NCI-H524 treated with DMSO at 0.1 percent for 48 hours (cell line): ENCODE data around the gene PHACTR3.
A peak's percentile ranks its signal among the peaks of the same experiment; 100 is the strongest.
"Not testable (repeated sequence)": the region's sequence is repeated elsewhere in the genome, so short reads cannot be mapped to it uniquely, and the experiment has no call there.

ENCODE experiments used
- DNase-seq: peaks from one replicate; lab custom pipeline; 2025; lab: John Stamatoyannopoulos, UW

PHACTR3 gene

GRCh38 chr20:59829786-59830664 lies 225.7 kb downstream of the PHACTR3 start:
- DNase-seq: no peak

GRCh38 chr20:59830665-59831023 lies 226.3 kb downstream of the PHACTR3 start:
- DNase-seq: no peak

- DNase-seq: no peak
These were observed 226.9 kb downstream of the PHACTR3 start for GRCh38 chr20:59831024-59831915.

- DNase-seq: no peak
These were observed 227.6 kb downstream of the PHACTR3 start for GRCh38 chr20:59831916-59832270.

- DNase-seq: no peak
These were observed 228.3 kb downstream of the PHACTR3 start for GRCh38 chr20:59832406-59833363.

GRCh38 chr20:59835057-59835447 lies 230.7 kb downstream of the PHACTR3 start:
- DNase-seq: no peak

- DNase-seq: peak; percentile 13
These were observed 231.4 kb downstream of the PHACTR3 start for GRCh38 chr20:59835448-59836395.

- DNase-seq: no peak
These were observed 232.4 kb downstream of the PHACTR3 start for GRCh38 chr20:59836767-59837166.

- no peak for DNase-seq
These were observed 233.5 kb downstream of the PHACTR3 start for GRCh38 chr20:59837623-59838394.

- no peak for DNase-seq
These were observed 235.1 kb downstream of the PHACTR3 start for GRCh38 chr20:59839400-59839799.

GRCh38 chr20:59845472-59845871 lies 241.1 kb downstream of the PHACTR3 start:
- no peak for DNase-seq

- DNase-seq: no peak
These were observed 243.8 kb downstream of the PHACTR3 start for GRCh38 chr20:59848182-59848581.

GRCh38 chr20:59850018-59850641 lies 245.8 kb downstream of the PHACTR3 start:
- DNase-seq: no peak

- not testable (repeated sequence) for DNase-seq
These were observed 252.2 kb downstream of the PHACTR3 start for GRCh38 chr20:59856526-59856925.

- DNase-seq: not testable (repeated sequence)
These were observed 252.6 kb downstream of the PHACTR3 start for GRCh38 chr20:59856941-59857340.

GRCh38 chr20:59857966-59858365 lies 253.6 kb downstream of the PHACTR3 start:
- no peak for DNase-seq

GRCh38 chr20:59858425-59858824 lies 254.1 kb downstream of the PHACTR3 start:
- no peak for DNase-seq

GRCh38 chr20:59861401-59861800 lies 257.1 kb downstream of the PHACTR3 start:
- DNase-seq: no peak

- no peak for DNase-seq
These were observed 258.7 kb downstream of the PHACTR3 start for GRCh38 chr20:59863058-59863457.
